HG03342 (cell line): ENCODE data around the gene ISL2.

Source experiments
- ATAC-seq: cut with Tn5 transposase; IDR thresholded peaks from one replicate; pipeline ENCODE4 v1.9.1; 2021; ENCODE audit warnings: mild to moderate bottlenecking, moderate library complexity; ENCODE audit not compliant: unreplicated experiment

Gene ISL2

GRCh38 chr15:76341366-76342057, 4.9 kb downstream of the ISL2 start:
- ATAC-seq = no peak

- no peak for ATAC-seq
These were observed 5.4 kb downstream of the ISL2 start for GRCh38 chr15:76342058-76342381.

GRCh38 chr15:76342382-76343201, 6.0 kb downstream of the ISL2 start:
- ATAC-seq = no peak

- no peak for ATAC-seq
These were observed 6.9 kb downstream of the ISL2 start for GRCh38 chr15:76343313-76343996.

GRCh38 chr15:76344893-76345582, 8.5 kb downstream of the ISL2 start:
- ATAC-seq = no peak

- ATAC-seq = no peak
These were observed 9.0 kb downstream of the ISL2 start for GRCh38 chr15:76345583-76345879.

- ATAC-seq = no peak
These were observed 9.5 kb downstream of the ISL2 start for GRCh38 chr15:76345880-76346668.

GRCh38 chr15:76346669-76347481, 10.3 kb downstream of the ISL2 start:
- no peak for ATAC-seq

GRCh38 chr15:76347482-76348055, 11.0 kb downstream of the ISL2 start:
- ATAC-seq = no peak

- ATAC-seq = no peak
These were observed 12.9 kb downstream of the ISL2 start for GRCh38 chr15:76349301-76350070.

GRCh38 chr15:76353023-76353577, 16.5 kb downstream of the ISL2 start:
- ATAC-seq = no peak

- no peak for ATAC-seq
These were observed 17.3 kb downstream of the ISL2 start for GRCh38 chr15:76353903-76354302.

- no peak for ATAC-seq
These were observed 18.4 kb downstream of the ISL2 start for GRCh38 chr15:76354823-76355440.

- ATAC-seq = no peak
These were observed 21.9 kb downstream of the ISL2 start for GRCh38 chr15:76358453-76358852.

GRCh38 chr15:76359152-76359551, 22.6 kb downstream of the ISL2 start:
- no peak for ATAC-seq

GRCh38 chr15:76360416-76360815, 23.8 kb downstream of the ISL2 start:
- ATAC-seq = no peak

GRCh38 chr15:76363251-76363650, 26.7 kb downstream of the ISL2 start:
- no peak for ATAC-seq

GRCh38 chr15:76366714-76367113, 30.1 kb downstream of the ISL2 start:
- ATAC-seq = no peak
